ENCODE measurements around the gene ZFAND4. TPM values are rescaled to one million over a fixed set of nuclear protein-coding genes. Genes with fewer than 3 reads are reported as not detected.
"Not testable (repeated sequence)": the region's sequence is repeated elsewhere in the genome, so short reads cannot be mapped to it uniquely, and the experiment has no call there.

Gene ZFAND4
- total RNA-seq, 2 experiments from 2014 or later: 11.5 to 11.9 TPM

GRCh38 chr10:45600337-45601253, 72.0 kb downstream of the ZFAND4 start:
- H3K27ac Mint-ChIP-seq; intact Hi-C loops (cut with DNase I, micrococcal nuclease); H3K9me3 Mint-ChIP-seq (ENCODE audit: low read depth); POLR2A ChIA-PET; CTCF ChIA-PET; H3K4me3 Mint-ChIP-seq; H3K4me1 Mint-ChIP-seq; H3K36me3 Mint-ChIP-seq (ENCODE audit: low read depth); ATAC-seq: not testable (repeated sequence)
- H3K27me3 Mint-ChIP-seq: peaks cover 15% of the 10 kb centered on the region
- DNase-seq: peak; percentile 12

GRCh38 chr10:45599646-45600045, 72.9 kb downstream of the ZFAND4 start:
- Mint-ChIP-seq H3K4me3 (no peak overlapping the region), H3K4me1 (peaks cover 7% of the 10 kb centered on the region), H3K27me3 (peaks cover 15% of the 10 kb centered on the region), H3K27ac (no peak overlapping the region), H3K36me3 (ENCODE audit: low read depth) (no peaks in the 10 kb centered on the region), H3K9me3 (ENCODE audit: low read depth) (no peaks in the 10 kb centered on the region)
- ATAC-seq (no peak), DNase-seq (no peak)
- ChIA-PET CTCF (no interaction called here), POLR2A (no interaction called here)
- intact Hi-C loops (cut with DNase I, micrococcal nuclease): no loop called here

DNA sequence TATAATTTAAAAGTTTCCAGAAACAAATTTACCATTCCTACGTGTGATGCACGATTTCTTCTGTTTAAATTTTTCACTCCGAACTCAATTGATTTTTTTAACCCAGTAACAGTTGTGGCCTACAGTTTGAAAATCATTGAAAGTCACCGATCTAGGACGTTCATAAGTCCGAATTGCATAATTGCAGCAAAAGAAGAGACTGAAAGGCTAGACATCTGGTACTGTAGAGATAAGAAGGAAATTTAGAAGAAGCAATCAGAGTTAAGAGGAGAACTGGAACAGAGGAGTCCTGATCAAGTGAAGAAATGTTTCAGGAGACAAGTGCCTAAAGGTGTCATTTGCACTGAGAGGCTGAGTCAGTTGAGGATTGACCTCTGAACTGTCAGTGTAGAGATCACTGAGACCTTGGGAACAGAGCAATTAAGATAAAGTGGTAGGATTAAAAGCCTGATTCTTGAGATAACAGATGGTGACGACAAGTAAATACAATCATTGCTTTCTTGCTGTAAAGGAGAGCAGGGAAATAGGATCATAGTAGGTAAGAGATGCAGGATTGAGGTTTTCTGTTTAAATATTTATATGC, 73.5 kb downstream of the ZFAND4 start:
- Mint-ChIP-seq H3K36me3 (ENCODE audit: low read depth) (no peaks in the 10 kb centered on the region), H3K27me3 (peaks cover 15% of the 10 kb centered on the region), H3K4me3 (no peak overlapping the region), H3K27ac (no peak overlapping the region), H3K4me1 (peaks cover 7% of the 10 kb centered on the region), H3K9me3 (ENCODE audit: low read depth) (no peaks in the 10 kb centered on the region)
- ATAC-seq (no peak), DNase-seq (no peak)
- ChIA-PET CTCF (no interaction called here), POLR2A (interaction anchor here (0.5 kb wide), 1 partner anchor 152 kb away, joined by 4 read pairs; no protein-coding TSS in a partner anchor)
- intact Hi-C loops (cut with DNase I, micrococcal nuclease): no loop called here

GRCh38 chr10:45596526-45596925, 76.0 kb downstream of the ZFAND4 start:
- CTCF ChIA-PET: interaction anchor here (0.7 to 1.6 kb wide), 3 partner anchors 8 to 132 kb away, joined by 3 to 4 read pairs (median 3); no protein-coding TSS in a partner anchor

GRCh38 chr10:45594276-45595157, 78.1 kb downstream of the ZFAND4 start:
- POLR2A ChIA-PET: interaction anchor here (1.5 kb wide), 1 partner anchor 14 kb away, joined by 5 read pairs; no protein-coding TSS in a partner anchor
- peak; percentile 93 for ATAC-seq
- CTCF ChIA-PET: interaction anchor here (0.9 to 2.4 kb wide), 2 partner anchors 13 to 49 kb away, joined by 5 to 6 read pairs; no protein-coding TSS in a partner anchor
- Mint-ChIP-seq H3K27ac (peak overlapping the region; percentile 67), H3K27me3 (peaks cover 5% of the 10 kb centered on the region), H3K36me3 (ENCODE audit: low read depth) (peaks cover 3% of the 10 kb centered on the region), H3K9me3 (ENCODE audit: low read depth) (peaks cover 2% of the 10 kb centered on the region), H3K4me1 (peaks cover 30% of the 10 kb centered on the region), H3K4me3 (peak overlapping the region; percentile 77)
- intact Hi-C loops (cut with DNase I, micrococcal nuclease): loop anchor here (1.0 to 2.0 kb wide), 4 partner anchors 13 to 434 kb away; partner anchors contain the start of gene ZFAND4 (in 1 of the 2)
- peak; percentile 94 for DNase-seq

More at GRCh38 chr10:45596526-45596925, 76.0 kb downstream of the ZFAND4 start:
- Mint-ChIP-seq H3K4me3 (no peak overlapping the region), H3K27me3 (peaks cover 14% of the 10 kb centered on the region), H3K36me3 (ENCODE audit: low read depth) (no peaks in the 10 kb centered on the region), H3K27ac (no peak overlapping the region), H3K9me3 (ENCODE audit: low read depth) (no peaks in the 10 kb centered on the region), H3K4me1 (peaks cover 28% of the 10 kb centered on the region)
- intact Hi-C loops (cut with DNase I, micrococcal nuclease): no loop called here
- POLR2A ChIA-PET: no interaction called here
- ATAC-seq: no peak
- no peak for DNase-seq

DNA sequence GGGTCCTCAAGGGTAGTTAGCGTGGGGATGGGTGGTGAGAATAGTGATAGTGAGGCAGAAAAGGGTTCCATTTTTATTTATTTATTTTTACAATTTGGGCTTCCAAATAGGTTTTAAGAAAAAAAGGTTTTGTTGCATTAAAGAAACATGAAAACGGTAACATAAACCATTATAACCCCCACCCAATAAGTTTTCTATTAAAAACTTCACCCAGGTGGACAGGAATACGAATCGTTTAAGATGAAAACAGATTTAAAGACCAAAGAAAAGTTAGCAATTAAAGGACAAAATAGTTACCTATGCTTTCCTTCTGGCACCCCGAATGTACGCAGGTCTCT, 78.7 kb downstream of the ZFAND4 start:
- DNase-seq (no peak), ATAC-seq (no peak)
- Mint-ChIP-seq H3K27me3 (no peaks in the 10 kb centered on the region), H3K9me3 (ENCODE audit: low read depth) (peaks cover 2% of the 10 kb centered on the region), H3K4me3 (peak overlapping the region; percentile 77), H3K4me1 (peaks cover 30% of the 10 kb centered on the region), H3K36me3 (ENCODE audit: low read depth) (peaks cover 3% of the 10 kb centered on the region), H3K27ac (peak overlapping the region; percentile 67)
- intact Hi-C loops (cut with DNase I, micrococcal nuclease): loop anchor here (1.0 to 2.0 kb wide), 3 partner anchors 13 to 435 kb away; no protein-coding TSS in a partner anchor
- POLR2A ChIA-PET: interaction anchor here (1.5 kb wide), 1 partner anchor 13 kb away, joined by 5 read pairs; no protein-coding TSS in a partner anchor
- CTCF ChIA-PET: interaction anchor here (0.9 to 2.4 kb wide), 2 partner anchors 13 to 50 kb away, joined by 5 to 6 read pairs; no protein-coding TSS in a partner anchor

DNA sequence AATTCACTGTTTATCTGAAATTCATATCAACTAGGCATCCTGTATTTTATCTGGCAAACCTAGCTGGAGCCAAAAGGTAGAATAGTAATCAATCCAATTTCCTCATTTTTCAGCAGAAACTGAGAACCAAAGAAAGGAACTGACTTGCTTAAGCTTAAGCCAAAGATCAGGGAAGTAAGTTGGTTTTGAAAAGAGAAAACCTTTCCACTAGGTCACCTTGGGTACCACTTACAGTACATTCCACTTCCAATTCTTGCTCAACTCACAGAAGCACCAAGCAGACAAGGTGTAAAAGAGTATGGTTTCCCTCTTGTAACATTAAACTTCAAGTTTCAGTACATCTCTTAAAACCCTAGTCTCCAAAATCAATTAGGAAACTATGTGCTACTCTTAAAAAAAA, 79.6 kb downstream of the ZFAND4 start:
- POLR2A ChIA-PET: no interaction called here
- ATAC-seq (no peak), DNase-seq (no peak)
- Mint-ChIP-seq H3K4me1 (peaks cover 30% of the 10 kb centered on the region), H3K9me3 (ENCODE audit: low read depth) (peaks cover 2% of the 10 kb centered on the region), H3K27me3 (no peaks in the 10 kb centered on the region), H3K4me3 (peak overlapping the region; percentile 77), H3K36me3 (ENCODE audit: low read depth) (peaks cover 3% of the 10 kb centered on the region), H3K27ac (peak overlapping the region; percentile 41)
- intact Hi-C loops (cut with DNase I, micrococcal nuclease): loop anchor here (1.0 to 2.0 kb wide), 2 partner anchors 12 to 122 kb away; no protein-coding TSS in a partner anchor
- CTCF ChIA-PET: interaction anchor here (0.7 to 2.4 kb wide), 2 partner anchors 12 to 281 kb away, joined by 3 to 6 read pairs; no protein-coding TSS in a partner anchor

DNA sequence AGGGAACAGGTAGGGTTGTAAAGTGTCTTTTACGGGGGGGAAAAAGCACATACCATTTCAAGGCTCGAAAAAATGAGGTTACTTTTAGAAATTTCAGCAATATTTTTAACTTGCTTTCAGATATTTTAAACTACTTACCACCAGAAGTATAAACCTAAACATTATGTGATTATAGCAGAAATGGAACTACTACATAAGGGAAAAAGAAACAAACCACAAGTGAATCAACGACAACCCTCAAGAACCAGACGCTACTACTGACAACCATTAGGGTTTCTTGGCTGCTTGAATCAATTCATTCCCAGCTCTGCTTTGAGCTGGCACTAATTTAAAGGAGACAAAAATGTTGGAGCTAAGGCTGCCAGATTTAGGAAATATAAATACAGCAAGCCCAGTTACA, 80.1 kb downstream of the ZFAND4 start:
- DNase-seq (no peak), ATAC-seq (no peak)
- no peaks in the 10 kb centered on the region for H3K27me3 Mint-ChIP-seq
- peaks cover 3% of the 10 kb centered on the region for H3K36me3 Mint-ChIP-seq (ENCODE audit: low read depth)
- POLR2A ChIA-PET: no interaction called here
- no peak overlapping the region for H3K27ac Mint-ChIP-seq
- CTCF ChIA-PET: interaction anchor here (0.7 kb wide), 1 partner anchor 281 kb away, joined by 3 read pairs; no protein-coding TSS in a partner anchor
- intact Hi-C loops (cut with DNase I, micrococcal nuclease): loop anchor here in 1 of 2 experiments (2.0 kb wide), 1 partner anchor 122 kb away; no protein-coding TSS in a partner anchor
- H3K9me3 Mint-ChIP-seq (ENCODE audit: low read depth): peaks cover 2% of the 10 kb centered on the region
- peak overlapping the region; percentile 51 for H3K4me3 Mint-ChIP-seq
- H3K4me1 Mint-ChIP-seq: peaks cover 30% of the 10 kb centered on the region

GRCh38 chr10:45591280-45591679, 81.3 kb downstream of the ZFAND4 start:
- H3K36me3 Mint-ChIP-seq (ENCODE audit: low read depth): peaks cover 4% of the 10 kb centered on the region
- POLR2A ChIA-PET: no interaction called here
- CTCF ChIA-PET: no interaction called here
- no peak for ATAC-seq
- no peaks in the 10 kb centered on the region for H3K27me3 Mint-ChIP-seq
- no peak overlapping the region for H3K4me3 Mint-ChIP-seq
- H3K27ac Mint-ChIP-seq: no peak overlapping the region
- peaks cover 6% of the 10 kb centered on the region for H3K9me3 Mint-ChIP-seq (ENCODE audit: low read depth)
- intact Hi-C loops (cut with DNase I, micrococcal nuclease): no loop called here
- DNase-seq: no peak
- peaks cover 30% of the 10 kb centered on the region for H3K4me1 Mint-ChIP-seq

DNA sequence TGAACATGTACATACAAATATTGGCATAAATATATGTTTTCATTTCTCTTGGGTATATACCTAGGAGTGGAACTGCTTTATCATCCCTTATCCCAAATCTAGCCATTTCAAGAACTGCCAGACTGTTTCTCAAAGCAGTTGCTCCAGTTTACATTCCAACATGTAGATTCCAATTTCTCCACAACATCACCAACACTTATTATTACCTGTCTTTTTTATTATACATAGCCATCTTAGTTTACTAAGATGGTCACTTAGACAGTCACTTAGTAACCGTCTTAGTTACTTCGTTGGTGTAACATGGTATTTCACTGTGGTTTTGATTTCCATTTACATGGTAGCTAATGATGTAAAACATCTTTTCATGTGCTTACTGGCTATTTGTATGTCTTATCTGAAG, 82.7 kb downstream of the ZFAND4 start:
- ChIA-PET POLR2A (no interaction called here), CTCF (no interaction called here)
- intact Hi-C loops (cut with DNase I, micrococcal nuclease): loop anchor here in 1 of 2 experiments (10.0 kb wide), 1 partner anchor 585 kb away; the partner anchor contains the start of gene ZNF22
- no peak overlapping the region for H3K4me3 Mint-ChIP-seq
- no peaks in the 10 kb centered on the region for H3K27me3 Mint-ChIP-seq
- ATAC-seq (no peak), DNase-seq (no peak)
- H3K36me3 Mint-ChIP-seq (ENCODE audit: low read depth): peaks cover 7% of the 10 kb centered on the region
- no peak overlapping the region for H3K27ac Mint-ChIP-seq
- peaks cover 30% of the 10 kb centered on the region for H3K4me1 Mint-ChIP-seq
- H3K9me3 Mint-ChIP-seq (ENCODE audit: low read depth): peaks cover 11% of the 10 kb centered on the region
